Activated CD4-positive, alpha-beta memory T cell treated with anti-CD3 and anti-CD28 coated beads, Interleukin-2, amount 10 ng/mL, durations not matched to agents 7 days and 5 days (primary cell): ENCODE data around the gene TMEM120B. TPM values are rescaled to one million over a fixed set of nuclear protein-coding genes. Genes with fewer than 3 reads are reported as not detected.
"Not testable (repeated sequence)": the region's sequence is repeated elsewhere in the genome, so short reads cannot be mapped to it uniquely, and the experiment has no call there.

ENCODE experiments used
- CTCF ChIA-PET: fragments of 350-600 bp; sonication (Branson Sonifier 250); formaldehyde crosslinking; loops from one replicate; lab custom pipeline; 2021; ENCODE audit warnings: antibody characterized with exemption, inconsistent platforms; lab: Charles Lee
- POLR2A ChIA-PET: fragments of 350-600 bp; sonication (Branson Sonifier 250); formaldehyde crosslinking; loops from one replicate; lab custom pipeline; 2021; ENCODE audit warnings: antibody characterized with exemption; lab: Charles Lee
- DNase-seq: peaks from one replicate; pipeline ENCODE4 v3.0.0-alpha.2; 2020
- H3K27ac Mint-ChIP-seq: one replicate; pipeline ENCODE4 v1.8.0; 2021; ENCODE audit warnings: mild to moderate bottlenecking, mixed read lengths
- H3K27me3 Mint-ChIP-seq: one replicate; pipeline ENCODE4 v1.8.0; 2021; ENCODE audit warnings: mixed read lengths
- H3K36me3 Mint-ChIP-seq: one replicate; pipeline ENCODE4 v1.8.0; 2021; ENCODE audit warnings: low read depth, mixed read lengths
- H3K4me1 Mint-ChIP-seq: one replicate; pipeline ENCODE4 v1.8.0; 2021; ENCODE audit warnings: mixed read lengths
- H3K4me3 Mint-ChIP-seq: one replicate; pipeline ENCODE4 v1.8.0; 2021; ENCODE audit warnings: mild to moderate bottlenecking, mixed read lengths
- H3K9me3 Mint-ChIP-seq: one replicate; pipeline ENCODE4 v1.8.0; 2021; ENCODE audit warnings: mixed read lengths
- total RNA-seq, 2 experiments: library from RNA; stranded (reverse); gene quantifications; one replicate each; pipeline ENCODE4 v1.2.3, GENCODE V29; 2021

TMEM120B gene
- total RNA-seq, 2 experiments from 2014 or later = 5.1 to 5.8 TPM

- Mint-ChIP-seq H3K27ac (no peak overlapping the region), H3K36me3 (peaks cover 20% of the 10 kb centered on the region), H3K4me3 (no peak overlapping the region), H3K27me3 (no peaks in the 10 kb centered on the region), H3K9me3 (peaks cover 2% of the 10 kb centered on the region), H3K4me1 (peaks cover 2% of the 10 kb centered on the region)
- DNase-seq = no peak
- ChIA-PET CTCF (no interaction called here), POLR2A (no interaction called here)
Observed at GRCh38 chr12:121750507-121750955, 38.0 kb downstream of the TMEM120B start.

DNA sequence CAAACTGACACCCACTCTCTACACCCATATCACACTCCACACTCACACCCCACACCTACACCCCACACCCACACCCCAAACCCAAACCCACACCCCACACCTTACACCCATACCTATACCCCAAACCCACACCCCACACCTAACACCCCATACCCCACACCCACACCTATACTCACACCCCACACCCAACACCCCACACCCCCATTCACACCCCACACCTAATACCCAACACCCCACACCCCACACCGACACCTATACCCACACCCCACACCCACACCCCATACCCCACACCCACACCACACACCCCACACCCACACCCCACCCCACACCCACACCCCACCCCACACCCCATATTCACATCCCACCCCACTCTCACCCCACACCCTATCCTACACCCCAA is 38.5 kb downstream of the TMEM120B start:
- H3K4me3 Mint-ChIP-seq = no peak overlapping the region
- no peak overlapping the region for H3K27ac Mint-ChIP-seq
- H3K9me3 Mint-ChIP-seq = peaks cover 2% of the 10 kb centered on the region
- H3K4me1 Mint-ChIP-seq = peaks cover 2% of the 10 kb centered on the region
- H3K27me3 Mint-ChIP-seq = no peaks in the 10 kb centered on the region
- DNase-seq = no peak
- H3K36me3 Mint-ChIP-seq = peaks cover 20% of the 10 kb centered on the region
- POLR2A ChIA-PET = no interaction called here
- CTCF ChIA-PET = interaction anchor here (0.6 kb wide), 1 partner anchor 314 kb away, joined by 3 read pairs; no protein-coding TSS in a partner anchor

GRCh38 chr12:121751749-121752351 is 39.3 kb downstream of the TMEM120B start:
- peak overlapping the region; percentile 35 for H3K27ac Mint-ChIP-seq
- no peak for DNase-seq
- no peaks in the 10 kb centered on the region for H3K27me3 Mint-ChIP-seq
- peaks cover 2% of the 10 kb centered on the region for H3K9me3 Mint-ChIP-seq
- H3K36me3 Mint-ChIP-seq = peaks cover 20% of the 10 kb centered on the region
- H3K4me3 Mint-ChIP-seq = no peak overlapping the region
- H3K4me1 Mint-ChIP-seq = peaks cover 8% of the 10 kb centered on the region
- POLR2A ChIA-PET = no interaction called here
- CTCF ChIA-PET = interaction anchor here (0.6 kb wide), 1 partner anchor 314 kb away, joined by 3 read pairs; no protein-coding TSS in a partner anchor

- peaks cover 9% of the 10 kb centered on the region for H3K4me1 Mint-ChIP-seq
- ChIA-PET CTCF (no interaction called here), POLR2A (no interaction called here)
- no peaks in the 10 kb centered on the region for H3K27me3 Mint-ChIP-seq
- DNase-seq = no peak
- H3K36me3 Mint-ChIP-seq = peaks cover 19% of the 10 kb centered on the region
- H3K27ac Mint-ChIP-seq = no peak overlapping the region
- H3K4me3 Mint-ChIP-seq = no peak overlapping the region
- H3K9me3 Mint-ChIP-seq = peaks cover 2% of the 10 kb centered on the region
Observed at GRCh38 chr12:121753844-121754264, 41.3 kb downstream of the TMEM120B start.

- Mint-ChIP-seq H3K4me1 (peaks cover 9% of the 10 kb centered on the region), H3K4me3 (no peak overlapping the region), H3K27ac (no peak overlapping the region), H3K27me3 (no peaks in the 10 kb centered on the region), H3K36me3 (peaks cover 13% of the 10 kb centered on the region), H3K9me3 (peaks cover 2% of the 10 kb centered on the region)
- POLR2A ChIA-PET = no interaction called here
- CTCF ChIA-PET = interaction anchor here (0.6 kb wide), 1 partner anchor 166 kb away, joined by 4 read pairs; no protein-coding TSS in a partner anchor
- no peak for DNase-seq
Observed at GRCh38 chr12:121754836-121755235, 42.3 kb downstream of the TMEM120B start.

GRCh38 chr12:121755591-121755990 is 43.0 kb downstream of the TMEM120B start:
- no peaks in the 10 kb centered on the region for H3K9me3 Mint-ChIP-seq
- ChIA-PET POLR2A (interaction anchor here (1.6 kb wide), 1 partner anchor 43 kb away, joined by 6 read pairs; the partner anchor contains the start of gene TMEM120B), CTCF (no interaction called here)
- peaks cover 9% of the 10 kb centered on the region for H3K4me1 Mint-ChIP-seq
- H3K4me3 Mint-ChIP-seq = no peak overlapping the region
- no peak overlapping the region for H3K27ac Mint-ChIP-seq
- peaks cover 10% of the 10 kb centered on the region for H3K36me3 Mint-ChIP-seq
- H3K27me3 Mint-ChIP-seq = no peaks in the 10 kb centered on the region
- DNase-seq = no peak

DNA sequence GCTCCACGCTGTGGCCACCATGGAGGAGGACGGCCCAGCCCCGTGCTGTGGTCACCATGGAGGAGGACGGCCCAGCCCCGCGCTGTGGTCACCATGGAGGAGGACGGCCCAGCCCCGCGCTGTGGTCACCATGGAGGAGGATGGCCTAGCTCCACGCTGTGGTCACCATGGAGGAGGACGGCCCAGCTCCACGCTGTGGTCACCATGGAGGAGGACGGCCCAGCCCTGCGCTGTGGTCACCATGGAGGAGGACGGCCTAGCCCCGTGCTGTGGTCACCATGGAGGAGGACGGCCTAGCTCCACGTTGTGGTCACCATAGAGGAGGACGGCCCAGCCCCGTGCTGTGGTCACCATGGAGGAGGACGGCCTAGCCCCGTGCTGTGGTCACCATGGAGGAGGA is 46.0 kb downstream of the TMEM120B start:
- H3K9me3 Mint-ChIP-seq, H3K36me3 Mint-ChIP-seq, POLR2A ChIA-PET, H3K4me1 Mint-ChIP-seq, H3K4me3 Mint-ChIP-seq, H3K27ac Mint-ChIP-seq, H3K27me3 Mint-ChIP-seq, DNase-seq: not testable (repeated sequence)
- CTCF ChIA-PET = interaction anchor here (0.9 kb wide), 1 partner anchor 15 kb away, joined by 3 read pairs; no protein-coding TSS in a partner anchor

GRCh38 chr12:121762269-121762668 is 49.7 kb downstream of the TMEM120B start:
- Mint-ChIP-seq H3K27me3 (no peaks in the 10 kb centered on the region), H3K9me3 (no peaks in the 10 kb centered on the region), H3K27ac (no peak overlapping the region), H3K36me3 (no peaks in the 10 kb centered on the region), H3K4me1 (no peaks in the 10 kb centered on the region), H3K4me3 (no peak overlapping the region)
- no peak for DNase-seq
- ChIA-PET POLR2A (interaction anchor here (1.8 kb wide), 1 partner anchor 75 kb away, joined by 3 read pairs; no protein-coding TSS in a partner anchor), CTCF (no interaction called here)

DNA sequence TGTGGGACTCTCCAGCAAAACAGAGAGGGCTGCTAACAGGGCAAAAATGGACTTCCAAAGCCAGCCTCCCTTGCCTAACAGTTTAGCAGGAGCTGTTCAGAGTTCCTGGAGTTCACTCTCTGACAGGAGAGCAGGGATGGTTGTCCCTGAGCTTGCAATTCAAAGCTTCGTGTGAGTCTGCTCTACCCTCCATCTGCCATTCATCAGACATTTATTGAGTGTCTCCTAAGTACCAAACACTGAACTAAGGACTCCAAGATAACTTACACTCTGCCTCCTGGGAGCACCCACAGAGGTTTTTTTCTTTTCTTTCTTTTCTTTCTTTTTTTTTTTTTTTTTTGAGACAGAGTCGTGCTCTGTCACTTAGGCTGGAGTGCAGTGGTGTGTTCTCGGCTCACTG is 52.3 kb downstream of the TMEM120B start:
- DNase-seq = no peak
- no peaks in the 10 kb centered on the region for H3K4me1 Mint-ChIP-seq
- H3K27me3 Mint-ChIP-seq = no peaks in the 10 kb centered on the region
- POLR2A ChIA-PET = interaction anchor here (0.9 to 1.6 kb wide), 2 partner anchors 25 to 49 kb away, joined by 3 read pairs; no protein-coding TSS in a partner anchor
- no peaks in the 10 kb centered on the region for H3K36me3 Mint-ChIP-seq
- no peak overlapping the region for H3K27ac Mint-ChIP-seq
- CTCF ChIA-PET = interaction anchor here (0.6 to 2.7 kb wide), 4 partner anchors 8 to 428 kb away, joined by 3 to 10 read pairs (median 4); partner anchors contain the start of gene RHOF
- H3K9me3 Mint-ChIP-seq = no peaks in the 10 kb centered on the region
- H3K4me3 Mint-ChIP-seq = no peak overlapping the region

DNA sequence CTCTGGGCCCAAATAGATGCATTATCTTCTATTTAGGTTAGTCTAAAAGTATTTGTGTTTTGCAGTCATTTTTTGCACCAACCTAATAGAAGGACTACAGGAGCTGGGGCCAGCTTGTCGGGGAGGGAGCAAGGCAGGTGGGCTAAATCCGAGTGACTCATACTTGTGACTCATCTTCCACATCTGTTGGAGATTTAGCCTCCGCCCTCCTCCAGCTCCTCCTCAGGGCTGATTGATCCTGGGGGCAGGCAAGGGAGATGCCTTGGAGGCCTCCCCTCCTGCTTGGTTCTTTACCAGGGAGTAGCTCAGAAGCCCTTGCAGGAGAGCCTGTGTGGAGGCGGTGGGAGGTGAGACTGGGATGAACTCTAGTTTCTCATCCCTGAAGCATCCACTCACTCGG is 53.0 kb downstream of the TMEM120B start:
- no peak for DNase-seq
- H3K36me3 Mint-ChIP-seq = no peaks in the 10 kb centered on the region
- ChIA-PET CTCF (interaction anchor here (0.9 kb wide), 1 partner anchor 46 kb away, joined by 3 read pairs; no protein-coding TSS in a partner anchor), POLR2A (interaction anchor here (1.6 kb wide), 1 partner anchor 24 kb away, joined by 3 read pairs; no protein-coding TSS in a partner anchor)
- no peaks in the 10 kb centered on the region for H3K4me1 Mint-ChIP-seq
- no peak overlapping the region for H3K27ac Mint-ChIP-seq
- H3K27me3 Mint-ChIP-seq = no peaks in the 10 kb centered on the region
- no peak overlapping the region for H3K4me3 Mint-ChIP-seq
- no peaks in the 10 kb centered on the region for H3K9me3 Mint-ChIP-seq

GRCh38 chr12:121766290-121767039 is 53.9 kb downstream of the TMEM120B start:
- CTCF ChIA-PET = interaction anchor here (0.9 to 1.1 kb wide), 2 partner anchors 28 to 45 kb away, joined by 3 read pairs; no protein-coding TSS in a partner anchor
- no peaks in the 10 kb centered on the region for H3K27me3 Mint-ChIP-seq
- H3K9me3 Mint-ChIP-seq = no peaks in the 10 kb centered on the region
- H3K36me3 Mint-ChIP-seq = no peaks in the 10 kb centered on the region
- H3K4me3 Mint-ChIP-seq = no peak overlapping the region
- no peak for DNase-seq
- no peaks in the 10 kb centered on the region for H3K4me1 Mint-ChIP-seq
- H3K27ac Mint-ChIP-seq = no peak overlapping the region
- POLR2A ChIA-PET = no interaction called here

- POLR2A ChIA-PET = interaction anchor here (0.8 kb wide), 1 partner anchor 458 kb away, joined by 3 read pairs; the partner anchor contains the start of gene DIABLO
- no peaks in the 10 kb centered on the region for H3K36me3 Mint-ChIP-seq
- no peak overlapping the region for H3K27ac Mint-ChIP-seq
Observed at GRCh38 chr12:121767525-121768016, 55.0 kb downstream of the TMEM120B start.

More at GRCh38 chr12:121767525-121768016, 55.0 kb downstream of the TMEM120B start:
- Mint-ChIP-seq H3K4me3 (no peak overlapping the region), H3K4me1 (no peaks in the 10 kb centered on the region), H3K27me3 (no peaks in the 10 kb centered on the region), H3K9me3 (no peaks in the 10 kb centered on the region)
- CTCF ChIA-PET = interaction anchor here (1.2 to 1.4 kb wide), 2 partner anchors 9 to 27 kb away, joined by 4 to 5 read pairs; no protein-coding TSS in a partner anchor
- no peak for DNase-seq
